GM12891 (cell line): ENCODE results near the gene ARHGAP26.

Source experiments
- DNase-seq: peaks from one replicate; pipeline ENCODE4 v3.0.0; 2011; ENCODE audit warnings: low spot score; ENCODE audit not compliant: insufficient read length
- FAIRE-seq: peaks from 2 replicates; lab custom pipeline; 2011; peaks lifted over from hg19 to GRCh38; lab: Jason Lieb, UNC
- PAX5 ChIP-seq: IDR thresholded peaks from 2 replicates; pipeline ENCODE4 v1.6.1; 2011; ENCODE audit warnings: low read length, moderate library complexity, mild to moderate bottlenecking; ENCODE audit not compliant: insufficient read depth, severe bottlenecking
- POLR2A ChIP-seq: IDR thresholded peaks from 2 replicates; pipeline ENCODE4 v1.6.1; 2011; ENCODE audit warnings: low read depth, low read length, control low read depth
- POLR2AphosphoS5 ChIP-seq: IDR thresholded peaks from 2 replicates; pipeline ENCODE4 v1.6.1; 2011; ENCODE audit warnings: low read depth, low read length, control low read depth
- POU2F2 ChIP-seq: IDR thresholded peaks from 2 replicates; pipeline ENCODE4 v1.6.1; 2011; ENCODE audit warnings: low read depth, mild to moderate bottlenecking, control low read depth, low read length, moderate library complexity
- SPI1 ChIP-seq: IDR thresholded peaks from 2 replicates; pipeline ENCODE4 v1.6.1; 2011; ENCODE audit warnings: low read depth, low read length, control low read depth
- TAF1 ChIP-seq: IDR thresholded peaks from 2 replicates; pipeline ENCODE4 v1.6.1; 2011; ENCODE audit warnings: low read depth, low read length, control low read depth

ARHGAP26 gene

DNA sequence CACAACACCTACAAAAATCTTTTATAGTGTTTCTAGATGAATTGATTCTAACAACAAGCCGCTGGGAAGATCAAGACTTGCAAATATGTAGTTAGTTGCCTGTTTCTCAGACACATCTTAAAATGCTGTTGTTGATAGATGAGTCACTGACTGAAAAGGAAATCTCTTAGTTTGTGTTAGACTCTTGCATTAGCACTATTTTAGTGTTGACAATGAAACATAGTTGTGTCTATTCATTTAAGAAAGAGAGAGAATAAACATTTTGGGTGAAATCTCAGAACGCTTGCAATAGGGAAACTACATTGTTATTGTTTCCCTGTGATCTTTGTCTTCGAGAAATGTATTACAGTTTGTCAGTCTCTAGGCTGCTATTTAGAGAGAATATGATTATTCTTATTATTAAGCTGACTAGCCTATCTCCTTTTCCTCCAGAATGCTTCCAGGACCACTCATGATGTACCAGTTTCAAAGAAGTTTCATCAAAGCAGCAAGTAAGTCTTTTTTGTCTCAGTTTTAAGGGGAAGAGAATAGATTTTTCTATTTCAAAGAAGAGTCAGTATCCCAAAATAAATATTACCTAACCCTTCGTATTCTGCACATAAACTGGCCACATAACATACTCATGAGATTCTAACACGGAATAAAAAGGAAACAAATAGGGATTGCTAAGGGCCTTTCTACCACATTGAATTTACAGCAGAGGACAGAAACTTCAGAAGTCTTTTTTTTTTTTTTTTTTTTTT lies 285.6 kb downstream of the ARHGAP26 start:
- TF ChIP-seq POLR2AphosphoS5 = no peak
- TF ChIP-seq SPI1 = no peak
- TF ChIP-seq POLR2A = no peak
- TF ChIP-seq PAX5 = no peak
- no peak for TF ChIP-seq TAF1
- no peak for TF ChIP-seq POU2F2
- DNase-seq (no peak), FAIRE-seq (peak; percentile 54)

DNA sequence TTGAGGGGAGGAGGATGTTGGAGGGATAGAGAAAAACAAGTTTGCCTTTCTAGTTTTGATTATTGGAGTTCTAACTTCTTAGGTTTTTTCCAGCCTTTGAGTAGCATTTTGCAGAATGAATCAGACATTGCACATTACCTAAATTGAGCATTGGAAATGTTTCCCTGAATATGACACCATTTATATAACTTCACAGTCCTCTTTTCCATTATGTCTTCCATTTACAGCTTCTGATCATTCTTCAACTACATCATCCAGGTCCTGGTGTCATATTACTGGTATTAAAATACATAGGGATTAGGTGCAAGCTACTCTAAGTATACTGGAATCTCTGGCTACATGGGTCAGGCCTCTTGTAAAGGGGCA lies 286.1 kb downstream of the ARHGAP26 start:
- no peak for DNase-seq
- TF ChIP-seq POLR2A (no peak), TAF1 (no peak), POLR2AphosphoS5 (no peak), SPI1 (no peak), PAX5 (no peak), POU2F2 (no peak)
- FAIRE-seq = peak; percentile 33

DNA sequence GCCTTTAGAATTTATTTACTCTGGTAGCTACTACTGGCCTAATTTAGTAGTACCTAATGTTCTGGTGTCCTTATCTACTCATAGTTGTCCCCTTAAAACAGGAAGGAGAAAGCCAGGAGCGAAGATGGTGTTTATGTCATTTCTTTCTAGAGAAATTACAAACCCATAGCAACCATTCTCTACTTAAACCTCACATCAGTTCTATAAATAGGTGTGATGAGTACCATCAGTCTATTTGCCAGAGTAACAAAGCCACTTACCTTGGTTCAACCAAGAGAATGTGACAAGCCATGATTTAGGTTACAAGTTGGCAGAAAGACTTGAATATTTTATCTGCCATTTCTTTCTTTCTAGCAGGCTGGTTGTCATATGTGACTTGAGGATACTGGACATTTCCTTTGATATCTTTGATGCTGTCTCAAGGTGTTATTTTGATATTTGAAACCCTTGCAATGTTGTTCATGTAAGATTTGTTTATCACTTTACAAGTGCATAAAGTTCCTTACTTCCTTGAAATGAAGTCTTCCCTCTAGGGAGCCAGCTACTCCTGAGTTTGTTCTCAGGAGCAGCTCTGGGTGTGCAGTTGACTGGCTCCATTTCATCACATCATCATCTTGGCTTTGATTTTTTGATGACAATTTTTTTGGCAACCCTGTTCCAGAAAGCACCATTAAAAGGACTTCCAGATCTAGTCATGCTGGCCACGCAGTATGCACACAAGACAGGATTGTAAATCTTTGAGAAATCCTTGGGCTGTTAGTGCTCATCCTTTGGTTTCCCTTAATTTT lies 286.8 kb downstream of the ARHGAP26 start:
- TF ChIP-seq POLR2A (peak; percentile 50; the same call in 1 of the 2 replicates), SPI1 (no peak), TAF1 (no peak), PAX5 (no peak), POU2F2 (no peak), POLR2AphosphoS5 (peak; percentile 67)
- FAIRE-seq = no peak
- no peak for DNase-seq

DNA sequence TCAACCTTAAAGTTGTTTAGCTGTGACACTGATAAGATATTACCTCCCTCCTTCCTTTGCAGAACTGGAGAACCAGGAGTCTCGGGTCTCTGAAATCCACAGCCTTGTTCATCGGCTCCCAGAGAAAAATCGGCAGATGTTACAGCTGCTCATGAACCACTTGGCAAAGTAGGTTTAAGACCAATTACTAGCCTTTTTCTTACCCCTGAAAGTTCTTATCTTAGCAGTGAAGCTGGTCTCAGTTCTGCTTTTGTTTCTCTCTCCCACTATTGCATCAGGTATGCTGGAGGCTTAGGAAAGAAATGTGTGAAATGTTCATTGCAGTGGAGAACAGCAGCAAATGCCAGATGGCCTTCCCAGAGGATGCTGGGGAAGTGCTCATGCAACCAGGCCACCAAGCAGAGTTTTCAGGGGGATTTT lies 287.4 kb downstream of the ARHGAP26 start:
- DNase-seq (no peak), FAIRE-seq (peak; percentile 96)
- TF ChIP-seq POLR2AphosphoS5 (peak; percentile 33), POU2F2 (no peak), PAX5 (no peak), POLR2A (peak; percentile 61), TAF1 (peak; percentile 60; the same call in 1 of the 2 replicates), SPI1 (peak; percentile 99)

DNA sequence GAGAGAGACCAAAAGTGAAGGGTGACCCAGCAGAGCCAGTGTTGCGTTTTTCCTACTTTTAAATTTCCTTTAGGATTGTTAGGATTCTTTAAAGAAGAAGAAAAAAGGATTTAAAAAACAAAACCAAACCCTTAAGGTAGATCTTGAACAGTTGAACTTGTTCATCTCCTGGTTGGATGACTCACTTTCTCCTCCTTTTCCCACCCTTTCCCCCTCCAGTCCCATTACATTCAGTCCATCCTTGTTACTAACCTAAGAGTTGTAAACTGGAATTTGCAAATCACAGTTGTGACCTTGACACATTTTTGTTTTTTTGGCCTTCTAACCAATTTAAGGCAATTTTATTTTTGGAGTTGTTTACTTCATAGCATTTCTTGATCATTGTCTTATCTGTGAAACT lies 289.2 kb downstream of the ARHGAP26 start:
- FAIRE-seq (peak; percentile 41), DNase-seq (no peak)
- TF ChIP-seq SPI1 (no peak), TAF1 (no peak), PAX5 (no peak), POU2F2 (no peak), POLR2A (no peak), POLR2AphosphoS5 (no peak)

DNA sequence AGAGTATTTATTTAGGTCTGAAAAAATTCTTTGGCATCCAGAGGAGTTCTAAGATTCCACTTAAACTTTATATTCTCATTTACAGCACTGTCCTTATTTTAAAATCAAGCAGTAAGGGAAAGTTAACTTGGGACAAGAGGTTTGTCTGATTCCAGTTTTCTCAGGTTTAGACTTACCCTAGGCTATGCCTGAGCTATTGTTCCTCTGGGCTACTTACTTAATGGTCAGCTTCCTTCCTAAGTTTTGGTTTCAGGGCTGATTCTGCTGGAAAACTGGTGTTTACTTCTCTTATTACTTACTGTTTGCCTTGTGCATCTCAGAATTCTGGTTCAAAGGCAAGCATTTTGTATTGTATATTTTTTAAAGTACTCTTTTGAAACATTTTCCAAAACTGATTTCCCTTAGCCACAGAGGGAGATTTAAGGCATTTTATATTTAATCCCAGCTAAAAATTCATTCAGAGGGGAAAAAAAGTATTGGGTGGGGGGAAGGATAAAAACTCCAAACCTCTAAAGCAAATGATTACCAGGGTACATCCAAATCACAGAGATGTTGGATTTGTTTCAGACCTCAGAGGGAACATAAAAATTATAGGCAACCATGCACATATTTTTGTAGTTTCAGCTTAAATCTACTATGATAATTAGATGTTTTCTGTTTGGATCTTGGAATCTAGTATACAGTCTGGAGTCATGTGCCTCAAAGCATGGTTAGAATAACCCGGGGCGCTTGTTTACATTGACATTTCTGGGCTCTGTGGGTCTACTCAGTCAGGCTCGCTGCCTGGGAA lies 290.0 kb downstream of the ARHGAP26 start:
- TF ChIP-seq POLR2AphosphoS5 = no peak
- no peak for TF ChIP-seq PAX5
- TF ChIP-seq TAF1 = no peak
- TF ChIP-seq SPI1 = no peak
- TF ChIP-seq POLR2A = no peak
- no peak for TF ChIP-seq POU2F2
- no peak for DNase-seq
- no peak for FAIRE-seq

DNA sequence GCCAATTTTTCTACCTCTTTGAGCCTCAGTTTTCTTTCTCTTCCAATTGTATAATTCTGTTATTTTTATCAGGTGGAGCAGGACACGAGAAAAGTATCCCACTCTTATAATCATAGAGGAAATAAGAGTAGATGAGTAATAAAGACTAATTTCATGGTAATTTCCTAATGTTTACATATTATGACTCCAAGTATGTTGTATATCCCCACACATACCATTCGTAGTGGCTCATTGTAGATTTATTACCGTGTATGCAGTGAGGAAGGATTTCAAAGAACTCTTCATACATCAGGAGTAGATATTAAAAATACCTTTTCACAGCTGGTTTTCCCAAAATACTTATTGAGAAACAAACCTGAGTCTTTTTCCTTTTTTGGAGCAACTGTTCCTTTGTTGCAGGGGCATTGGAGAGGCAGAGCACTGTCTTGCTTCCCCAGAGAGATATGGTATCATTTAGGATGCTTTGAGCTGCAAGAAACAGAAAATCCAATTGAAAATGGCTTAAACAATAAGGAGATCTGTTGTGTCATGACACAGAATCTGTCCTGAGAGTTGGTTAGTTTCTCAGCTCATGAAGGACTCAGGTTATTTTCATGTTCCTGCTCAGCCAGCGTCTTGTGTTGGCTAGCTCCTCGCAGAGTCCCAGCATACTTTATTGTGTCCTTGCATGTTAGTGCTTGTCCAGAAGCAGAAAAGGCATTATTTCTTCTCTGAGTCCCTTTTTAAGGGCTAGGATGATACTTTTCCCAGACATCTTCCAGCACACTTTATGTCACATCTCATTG lies 291.2 kb downstream of the ARHGAP26 start:
- TF ChIP-seq POLR2A (no peak), PAX5 (no peak)
- DNase-seq (no peak), FAIRE-seq (no peak)

DNA sequence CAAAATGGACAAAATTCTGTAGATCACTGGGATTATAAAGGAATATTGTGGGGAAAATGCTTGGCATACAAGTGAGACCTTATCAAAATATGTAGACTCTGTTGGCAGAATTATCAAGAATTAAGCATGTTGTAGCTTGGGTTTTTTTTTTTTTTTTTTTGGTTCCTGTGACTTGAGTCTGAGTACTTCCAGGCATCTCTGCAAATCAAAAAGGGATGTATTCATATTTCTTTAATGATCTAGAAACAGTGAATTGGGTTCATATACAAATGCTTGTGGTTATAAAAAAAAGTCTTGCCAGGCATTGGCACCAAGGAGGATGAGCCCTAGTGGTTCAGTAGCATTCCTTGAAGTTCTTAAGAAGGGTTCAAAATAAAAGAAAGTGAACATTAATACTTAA lies 292.2 kb downstream of the ARHGAP26 start:
- FAIRE-seq (no peak), DNase-seq (no peak)
- TF ChIP-seq TAF1 (no peak), POLR2AphosphoS5 (no peak), POU2F2 (no peak), SPI1 (no peak), POLR2A (no peak), PAX5 (no peak)

DNA sequence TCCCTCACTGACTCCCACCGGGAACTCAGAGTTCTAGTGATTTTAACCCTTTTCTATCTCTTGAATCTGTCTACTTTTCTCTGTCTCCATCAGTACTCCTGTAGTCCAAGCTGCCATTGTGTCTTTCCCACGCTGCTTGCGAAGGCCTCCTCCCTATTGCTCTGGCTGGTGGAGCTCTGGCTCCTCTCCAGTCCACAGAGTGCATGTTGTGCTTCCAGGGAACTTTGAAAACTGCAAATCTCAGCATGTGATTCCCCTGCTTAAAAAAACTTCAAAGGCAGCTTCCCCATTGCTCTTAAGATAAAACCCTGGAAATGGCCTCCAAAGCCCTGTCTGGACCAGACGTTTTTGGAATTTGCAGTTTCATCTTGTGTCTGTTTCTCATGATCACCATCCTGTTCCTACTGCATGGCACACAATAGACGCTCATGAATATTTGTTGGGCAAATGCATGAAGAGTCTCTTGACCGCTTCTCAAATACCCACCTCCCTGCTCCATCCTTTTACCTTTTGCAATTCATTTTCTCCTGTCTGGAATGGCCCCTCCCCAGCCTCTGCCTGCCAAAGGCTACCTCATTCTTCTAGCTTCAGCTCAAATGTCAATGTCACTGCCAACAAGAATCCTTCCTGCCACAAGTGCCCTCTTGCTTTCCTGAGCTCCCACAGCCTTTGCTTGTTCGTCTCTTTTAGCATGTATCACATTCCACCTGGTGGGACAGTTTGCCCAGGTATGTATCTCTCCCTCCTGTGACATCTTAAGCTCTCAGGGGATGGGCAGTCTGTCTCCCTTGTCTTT lies 293.2 kb downstream of the ARHGAP26 start:
- no peak for DNase-seq
- no peak for TF ChIP-seq PAX5
- TF ChIP-seq SPI1 = no peak
- no peak for TF ChIP-seq TAF1
- no peak for TF ChIP-seq POLR2AphosphoS5
- no peak for TF ChIP-seq POLR2A
- TF ChIP-seq POU2F2 = no peak
- FAIRE-seq = no peak
